ENCODE data around the gene ZNF862. TPM values are rescaled to one million over a fixed set of nuclear protein-coding genes. Genes with fewer than 3 reads are reported as not detected.

ZNF862 gene
- polyA plus RNA-seq, 1 of the 3 experiments (the other 2 are of a cell fraction) = 17.3 TPM

GRCh38 chr7:149815121-149815520 lies 23.1 kb upstream of the ZNF862 start:
- POLR2A ChIA-PET = interaction anchor here (0.6 kb wide), 1 partner anchor 15 kb away, joined by 3 read pairs; no protein-coding TSS in a partner anchor
- Histone ChIP-seq H3K9me3 (no peaks in the 10 kb centered on the region), H3K27me3 (ENCODE audit: insufficient read depth) (no peaks in the 10 kb centered on the region), H3K4me1 (ENCODE audit: control insufficient read depth in 1 of 2, insufficient read depth in 2 of 2, low read depth in 1 of 2, low read length in 1 of 2) (peaks cover 0 to 12% of the 10 kb centered on the region in 2 experiments; a peak in 1 of 4 replicates), H3K4me2 (no peak overlapping the region), H3K9me2 (no peaks in the 10 kb centered on the region), H3K79me2 (ENCODE audit: insufficient read depth) (no peaks in the 10 kb centered on the region), H3K27ac (ENCODE audit: low read depth in 2 of 2, low read length in 1 of 2) (no peak overlapping the region), H3K36me3 (replicated peaks in 1 of 2; ENCODE audit: control insufficient read depth in 1 of 2, insufficient read depth in 2 of 2, low read length in 1 of 2) (no peaks in the 10 kb centered on the region), H3K4me3 (ENCODE audit: low read depth in 2 of 2, low read length in 1 of 2) (no peak overlapping the region), H3K9ac (no peak overlapping the region), H2AFZ (ENCODE audit: low read depth) (no peak overlapping the region), H4K20me1 (ENCODE audit: insufficient read depth) (no peaks in the 10 kb centered on the region), H3F3A (replicated peaks; ENCODE audit: insufficient read depth) (no peaks in the 10 kb centered on the region)
- no peak for DNase-seq
- 39% methylated on average over 6 of the region's 12 CpGs for WGBS (ENCODE audit: low lambda C conversion rate)
- CTCF ChIA-PET = interaction anchor here (0.7 to 10.8 kb wide), 2 partner anchors 7 to 15 kb away, joined by 3 to 119 read pairs; no protein-coding TSS in a partner anchor
- TF ChIP-seq NFIC (IDR thresholded peaks at IDR 0.05; ENCODE audit: borderline replicate concordance) (no peak), RFX5 (IDR thresholded peaks at IDR 0.05; ENCODE audit: low read length) (no peak), JUND (IDR thresholded peaks at IDR 0.05) (no peak), FOXM1 (IDR thresholded peaks at IDR 0.05; ENCODE audit: low read depth) (no peak), ZBTB33 (IDR thresholded peaks at IDR 0.05; ENCODE audit: borderline replicate concordance, low read depth) (no peak), TCF12 (IDR thresholded peaks at IDR 0.05) (no peak), POLR2AphosphoS5 (IDR thresholded peaks at IDR 0.05; ENCODE audit: low read depth, low read length) (no peak), FOXJ3 (CRISPR knock-in tag; IDR thresholded peaks at IDR 0.05) (no peak), FOSL2 (IDR thresholded peaks at IDR 0.05; ENCODE audit: borderline replicate concordance, low read depth) (no peak), TAF1 (IDR thresholded peaks at IDR 0.05; ENCODE audit: borderline replicate concordance, low read depth, low read length) (no peak)

- H3K9me2 ChIP-seq = no peaks in the 10 kb centered on the region
- H2AFZ ChIP-seq (ENCODE audit: low read depth) = no peak overlapping the region
- TF ChIP-seq GABPA (IDR thresholded peaks at IDR 0.05; ENCODE audit: low read depth) (no peak), SMC3 (IDR thresholded peaks at IDR 0.05; ENCODE audit: low read depth, low read length) (no peak), NRF1 (IDR thresholded peaks at IDR 0.05; ENCODE audit: low read depth, low read length) (no peak), MAX (IDR thresholded peaks at IDR 0.05; ENCODE audit: low read depth) (no peak), CTCF (IDR thresholded peaks at IDR 0.05) (no peak), TCF12 (IDR thresholded peaks at IDR 0.05) (no peak), REST (IDR thresholded peaks at IDR 0.05; ENCODE audit: low read depth, low read length) (no peak), USF2 (IDR thresholded peaks at IDR 0.05; ENCODE audit: borderline replicate concordance, low read depth, low read length) (no peak)
- H3K4me2 ChIP-seq = no peak overlapping the region
- H3K79me2 ChIP-seq (ENCODE audit: insufficient read depth) = no peaks in the 10 kb centered on the region
- WGBS (ENCODE audit: low lambda C conversion rate) = 74% methylated on average over 4 of the region's 16 CpGs
- H3F3A ChIP-seq (replicated peaks; ENCODE audit: insufficient read depth) = no peaks in the 10 kb centered on the region
- H3K9me3 ChIP-seq = no peaks in the 10 kb centered on the region
- POLR2A ChIA-PET = interaction anchor here (0.6 kb wide), 1 partner anchor 15 kb away, joined by 3 read pairs; no protein-coding TSS in a partner anchor
- H3K4me1 ChIP-seq (ENCODE audit: control insufficient read depth in 1 of 2, insufficient read depth in 2 of 2, low read depth in 1 of 2, low read length in 1 of 2) = peaks cover 0 to 12% of the 10 kb centered on the region in 2 experiments; a peak in 1 of 4 replicates
- no peaks in the 10 kb centered on the region for H4K20me1 ChIP-seq (ENCODE audit: insufficient read depth)
- DNase-seq = no peak
- CTCF ChIA-PET = interaction anchor here (0.6 to 10.8 kb wide), 3 partner anchors 8 to 16 kb away, joined by 3 to 119 read pairs (median 3); no protein-coding TSS in a partner anchor
- no peaks in the 10 kb centered on the region for H3K27me3 ChIP-seq (ENCODE audit: insufficient read depth)
- no peaks in the 10 kb centered on the region for H3K36me3 ChIP-seq (replicated peaks in 1 of 2; ENCODE audit: control insufficient read depth in 1 of 2, insufficient read depth in 2 of 2, low read length in 1 of 2)
- no peak overlapping the region for H3K4me3 ChIP-seq (ENCODE audit: low read depth in 2 of 2, low read length in 1 of 2)
- H3K9ac ChIP-seq = no peak overlapping the region
- no peak overlapping the region for H3K27ac ChIP-seq (ENCODE audit: low read depth in 2 of 2, low read length in 1 of 2)
Observed at GRCh38 chr7:149815661-149816266, 22.4 kb upstream of the ZNF862 start.
